HG03060 (cell line): ENCODE results near the gene SLMAP.
A peak's percentile ranks its signal among the peaks of the same experiment; 100 is the strongest.
"Not testable (repeated sequence)": the region's sequence is repeated elsewhere in the genome, so short reads cannot be mapped to it uniquely, and the experiment has no call there.

Source experiments
- ATAC-seq: cut with Tn5 transposase; IDR thresholded peaks from one replicate; pipeline ENCODE4 v1.9.1; 2021; ENCODE audit warnings: low read depth, moderate number of reproducible peaks; ENCODE audit not compliant: unreplicated experiment

SLMAP gene

DNA sequence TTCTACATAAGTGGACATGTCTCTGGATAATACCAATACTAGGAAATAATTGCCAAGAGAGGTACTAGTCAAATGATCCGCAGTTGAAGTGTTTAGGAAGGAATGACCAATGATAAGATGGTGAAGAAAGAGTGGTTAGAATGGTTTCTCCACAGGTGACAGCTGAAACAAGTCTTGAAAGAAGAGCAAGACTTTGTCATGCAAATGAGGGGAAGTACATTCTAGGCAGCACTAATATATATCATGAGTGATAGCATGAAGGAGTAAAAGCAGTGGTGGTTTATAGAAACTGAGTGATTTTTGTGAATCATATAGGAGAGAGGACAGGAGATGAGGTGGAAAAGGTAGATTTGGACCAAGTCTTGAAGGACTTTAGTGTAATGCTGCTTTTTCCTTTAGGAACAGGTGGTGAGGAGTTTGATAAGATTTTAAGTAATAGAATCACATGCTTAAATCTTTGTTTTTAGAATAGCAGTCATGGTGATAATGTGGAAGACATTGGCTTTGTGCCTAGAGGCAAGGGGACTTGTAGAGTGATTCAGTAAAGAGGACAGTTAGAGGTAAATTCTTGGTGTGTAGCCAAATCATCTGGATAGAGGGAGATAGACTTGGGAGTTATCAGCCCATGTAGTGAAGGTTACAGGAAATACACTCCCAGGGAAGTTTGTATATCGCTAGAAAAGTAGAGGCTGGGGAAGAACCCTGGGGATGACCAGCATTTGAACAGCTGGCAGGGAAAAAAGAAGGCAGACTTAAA lies 31.9 kb downstream of the SLMAP start:
- peak; percentile 96 for ATAC-seq

DNA sequence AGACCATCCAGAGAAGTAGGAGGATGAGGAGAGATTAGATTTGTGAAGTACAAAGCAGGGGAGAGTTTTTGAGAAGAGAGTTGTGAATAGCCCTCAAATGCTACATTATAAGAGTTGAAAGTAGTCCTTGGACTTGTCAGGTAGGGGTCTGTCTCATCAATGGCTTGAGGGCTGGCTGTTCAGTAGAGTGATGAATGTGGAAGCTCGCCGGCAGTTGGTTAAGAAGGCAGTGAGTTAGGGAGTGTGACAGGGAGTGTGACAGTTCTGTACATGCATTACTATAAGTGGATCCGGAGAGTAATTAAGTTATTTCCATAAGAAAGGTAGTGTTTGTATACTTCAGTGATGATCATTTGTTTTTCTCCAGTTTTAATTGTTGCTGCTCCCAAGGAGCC lies 32.5 kb downstream of the SLMAP start:
- ATAC-seq = no peak

DNA sequence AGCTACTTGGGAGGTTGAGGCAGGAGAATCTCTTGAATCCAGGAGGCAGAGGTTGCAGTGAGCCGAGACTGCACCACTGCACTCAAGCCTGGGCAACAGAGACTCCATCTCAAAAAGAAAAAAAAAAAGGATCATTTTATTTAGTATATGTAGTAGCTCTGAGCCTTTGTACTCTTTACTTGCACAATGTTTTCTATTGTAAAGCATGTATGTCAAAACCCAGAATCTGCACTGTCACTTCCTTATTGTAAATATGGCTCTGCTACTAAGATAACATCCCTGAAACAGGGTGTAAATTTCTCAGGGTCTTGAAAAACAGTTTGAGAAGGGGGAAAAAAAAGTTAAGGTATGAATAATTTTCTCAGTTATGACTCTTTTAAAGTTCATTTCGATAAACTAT lies 35.1 kb downstream of the SLMAP start:
- ATAC-seq = no peak

DNA sequence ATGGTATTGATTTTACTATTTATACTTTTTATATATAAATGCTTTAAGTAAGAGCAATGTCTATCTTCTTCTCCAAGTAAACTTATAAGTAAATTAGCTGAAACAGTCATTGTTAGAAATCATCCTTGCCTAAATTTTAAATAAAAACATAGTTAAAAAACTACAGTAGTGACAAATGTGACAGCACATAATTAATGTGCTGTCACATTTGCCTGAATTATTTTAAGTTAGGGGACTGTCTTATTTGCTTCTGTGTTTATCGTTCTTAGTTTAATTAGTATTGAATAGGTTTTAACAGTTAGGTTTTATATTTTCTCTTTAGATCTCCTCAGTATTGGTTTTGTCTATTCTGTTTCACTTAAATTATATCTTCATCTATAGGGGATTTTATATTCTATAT lies 36.1 kb downstream of the SLMAP start:
- no peak for ATAC-seq

DNA sequence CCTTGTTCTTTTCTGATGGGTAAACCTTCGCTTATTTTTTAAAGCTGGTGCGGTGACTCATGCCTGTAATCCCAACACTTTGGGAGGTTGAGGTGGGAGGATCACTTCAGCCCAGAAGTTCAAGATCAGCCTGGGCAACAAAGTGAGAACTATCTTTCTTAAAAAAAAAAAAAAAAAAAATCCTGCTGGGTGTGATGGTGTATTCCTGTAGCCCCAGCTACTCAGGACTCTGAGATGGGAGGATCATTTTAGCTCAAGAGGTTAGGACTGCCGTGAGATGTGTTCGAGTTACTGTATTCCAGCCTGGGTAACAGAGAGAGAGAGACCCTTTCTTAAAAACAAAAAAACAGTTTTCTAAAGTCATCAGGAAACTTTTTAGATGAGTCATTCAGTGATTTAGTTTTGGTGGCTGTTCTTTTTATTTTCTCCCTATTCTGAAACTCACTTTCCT lies 37.7 kb downstream of the SLMAP start:
- no peak for ATAC-seq

DNA sequence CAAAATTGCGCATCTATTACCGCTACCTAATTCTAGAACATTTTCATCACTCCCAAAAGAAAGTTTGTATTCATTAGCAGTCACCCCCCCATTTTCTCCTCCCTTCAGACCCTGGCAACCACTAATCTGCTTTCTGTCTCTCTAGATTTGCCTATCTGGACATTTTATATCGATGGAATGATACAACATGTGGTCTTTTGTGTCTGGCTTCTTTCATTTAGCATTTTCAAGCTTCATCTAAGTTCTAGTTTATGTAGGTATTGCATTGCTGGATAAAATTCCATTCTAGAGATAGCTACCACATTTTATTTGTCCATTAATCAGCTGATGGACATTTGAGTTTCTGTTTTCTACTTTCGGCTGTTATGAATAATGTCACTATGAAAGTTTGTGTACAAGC lies 38.4 kb downstream of the SLMAP start:
- no peak for ATAC-seq

DNA sequence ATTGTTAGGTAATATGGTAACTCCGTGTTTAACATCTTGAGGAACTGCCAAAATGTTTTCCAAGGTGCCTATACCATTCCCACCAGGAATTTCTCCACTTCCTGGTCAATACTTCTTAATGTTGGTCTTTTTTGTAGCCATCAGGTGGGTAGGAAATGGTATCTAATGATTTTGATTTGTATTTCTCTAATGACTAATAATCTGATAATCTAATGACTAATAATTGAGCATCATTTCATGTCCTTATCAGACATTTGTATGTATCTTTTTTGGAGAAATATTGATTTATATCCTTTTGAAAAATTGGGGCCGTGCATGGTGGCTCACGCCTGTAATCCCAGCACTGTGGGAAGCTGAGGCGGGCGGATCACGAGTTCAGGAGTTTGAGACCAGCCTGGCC lies 38.8 kb downstream of the SLMAP start:
- ATAC-seq = no peak

DNA sequence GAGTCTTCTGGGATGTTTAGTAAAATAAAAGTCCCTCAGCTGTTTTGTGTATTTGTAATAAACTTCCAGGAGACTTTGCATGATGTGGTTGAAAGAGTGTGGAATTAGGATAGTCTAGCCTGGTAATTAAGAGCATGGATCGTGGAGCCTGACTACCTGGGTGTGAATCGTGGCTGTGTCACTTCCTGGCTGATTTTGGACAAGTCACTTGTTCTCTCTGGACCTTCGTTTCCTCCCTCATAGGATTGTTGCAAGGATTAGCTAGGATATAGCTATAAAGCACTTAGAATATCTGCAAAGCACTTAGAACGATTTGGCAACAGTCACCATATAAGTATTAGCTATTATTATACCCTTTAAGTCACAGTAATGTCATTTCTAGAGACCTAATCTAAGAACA lies 40.2 kb downstream of the SLMAP start:
- ATAC-seq = no peak

DNA sequence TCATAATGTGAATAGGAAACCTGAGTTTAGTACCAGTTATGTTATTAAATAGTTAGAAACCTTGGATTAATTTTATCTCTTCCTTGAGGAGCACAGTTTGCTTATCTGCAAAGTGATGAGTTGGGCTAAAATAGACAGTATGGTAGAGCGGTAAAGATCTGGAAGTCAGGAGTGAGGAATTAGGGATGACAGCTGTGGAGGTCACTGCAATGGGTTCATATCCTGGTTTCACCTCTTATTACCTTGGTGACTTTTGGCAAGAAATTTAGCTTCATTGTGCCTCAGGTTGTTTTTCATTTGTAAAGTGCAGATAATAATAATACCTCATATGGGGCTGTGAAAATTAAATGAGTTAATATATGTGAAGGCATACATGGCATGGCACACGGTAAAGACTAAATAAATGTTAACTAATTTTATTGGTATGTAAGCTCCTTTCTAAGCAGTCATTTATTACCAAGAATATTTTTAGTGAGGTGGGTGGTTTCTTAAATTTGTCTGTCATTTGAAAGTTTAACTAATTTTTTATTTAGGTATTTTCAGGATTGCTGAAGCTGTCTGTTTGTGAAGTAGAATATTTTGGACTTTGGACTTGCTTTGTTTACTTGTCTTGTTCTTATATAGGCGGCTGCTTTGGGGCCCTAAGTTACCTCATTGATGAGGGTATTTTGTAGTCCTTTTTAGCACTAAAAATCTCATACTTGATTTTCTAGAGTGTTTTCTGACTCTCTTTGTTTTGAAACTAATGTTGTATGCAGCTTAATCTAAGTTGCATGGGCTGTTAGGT lies 41.8 kb downstream of the SLMAP start:
- ATAC-seq = no peak

DNA sequence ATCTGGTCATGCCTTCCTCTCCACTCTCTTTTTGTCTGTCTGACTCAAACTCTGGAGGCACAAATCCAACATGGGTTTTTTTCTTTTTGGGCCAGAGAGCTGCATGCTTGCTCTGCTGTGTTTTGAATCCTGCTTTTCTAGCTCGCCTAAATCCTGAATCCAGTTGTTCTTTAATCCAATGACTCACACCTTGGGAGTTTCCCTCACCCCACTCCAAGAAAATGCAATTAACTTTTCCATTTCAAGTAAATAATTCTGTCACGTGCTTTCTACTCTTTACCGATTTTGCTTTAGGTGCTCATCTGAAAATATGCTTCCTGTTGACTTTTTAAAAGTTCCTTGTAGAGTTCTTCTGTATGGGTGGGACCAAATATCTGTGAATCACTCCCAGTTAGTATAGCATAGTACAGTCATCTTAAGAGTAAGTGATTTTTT lies 47.6 kb downstream of the SLMAP start:
- no peak for ATAC-seq

DNA sequence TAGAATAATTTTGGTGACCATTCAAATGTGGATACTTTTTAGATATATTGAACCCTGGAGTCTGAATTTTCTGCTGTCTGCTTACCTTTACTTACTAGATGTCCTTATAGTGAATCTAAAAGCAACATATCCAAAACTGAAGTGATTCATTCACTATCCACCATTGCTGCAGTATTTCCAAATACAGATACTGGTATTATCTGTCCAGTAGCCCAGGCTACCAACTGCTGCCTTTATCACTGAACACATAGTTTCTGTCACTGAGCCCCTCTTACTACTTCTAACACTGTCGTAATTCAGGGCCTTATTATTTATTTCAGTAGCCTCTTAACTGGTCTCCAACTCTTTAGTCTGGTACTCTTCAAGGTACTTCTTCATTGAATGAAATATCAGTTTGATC lies 49.2 kb downstream of the SLMAP start:
- ATAC-seq = no peak

DNA sequence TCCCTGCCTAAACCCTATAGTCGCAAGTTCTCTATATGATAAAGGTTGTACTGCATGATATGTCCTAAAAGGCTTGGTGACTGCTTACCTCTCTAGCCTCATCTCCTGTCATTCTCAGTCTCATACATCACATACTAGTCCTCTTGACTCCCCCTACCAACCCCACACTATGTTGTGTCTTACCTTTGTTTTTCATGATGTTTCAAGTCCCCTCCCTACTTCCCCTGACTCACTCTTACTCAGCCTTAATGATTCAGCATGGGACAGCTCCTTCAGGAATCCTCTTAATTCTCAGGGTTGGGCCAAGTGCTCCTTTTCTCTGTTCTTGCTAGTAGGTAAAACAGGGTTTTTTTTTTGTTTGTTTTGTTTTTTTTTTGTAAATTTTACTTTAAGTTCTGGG lies 49.6 kb downstream of the SLMAP start:
- ATAC-seq = no peak

DNA sequence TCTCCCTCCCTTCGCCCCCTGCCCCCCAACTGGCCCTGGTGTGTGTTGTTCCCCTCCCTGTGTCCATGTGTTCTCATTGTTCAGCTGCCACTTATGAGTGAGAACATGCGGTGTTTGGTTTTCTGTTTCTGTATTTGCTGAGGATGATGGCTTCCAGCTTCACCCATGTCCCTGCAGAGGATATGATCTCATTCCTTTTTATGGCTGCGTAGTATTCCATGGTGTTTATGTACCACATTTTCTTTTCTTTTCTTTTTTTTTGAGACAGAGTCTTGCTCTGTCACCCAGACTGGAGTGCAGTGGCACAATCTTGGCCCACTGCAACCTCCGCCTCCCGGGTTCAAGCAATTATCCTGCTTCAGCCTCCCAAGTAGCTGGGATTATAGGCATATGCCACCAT lies 50.1 kb downstream of the SLMAP start:
- not testable (repeated sequence) for ATAC-seq

DNA sequence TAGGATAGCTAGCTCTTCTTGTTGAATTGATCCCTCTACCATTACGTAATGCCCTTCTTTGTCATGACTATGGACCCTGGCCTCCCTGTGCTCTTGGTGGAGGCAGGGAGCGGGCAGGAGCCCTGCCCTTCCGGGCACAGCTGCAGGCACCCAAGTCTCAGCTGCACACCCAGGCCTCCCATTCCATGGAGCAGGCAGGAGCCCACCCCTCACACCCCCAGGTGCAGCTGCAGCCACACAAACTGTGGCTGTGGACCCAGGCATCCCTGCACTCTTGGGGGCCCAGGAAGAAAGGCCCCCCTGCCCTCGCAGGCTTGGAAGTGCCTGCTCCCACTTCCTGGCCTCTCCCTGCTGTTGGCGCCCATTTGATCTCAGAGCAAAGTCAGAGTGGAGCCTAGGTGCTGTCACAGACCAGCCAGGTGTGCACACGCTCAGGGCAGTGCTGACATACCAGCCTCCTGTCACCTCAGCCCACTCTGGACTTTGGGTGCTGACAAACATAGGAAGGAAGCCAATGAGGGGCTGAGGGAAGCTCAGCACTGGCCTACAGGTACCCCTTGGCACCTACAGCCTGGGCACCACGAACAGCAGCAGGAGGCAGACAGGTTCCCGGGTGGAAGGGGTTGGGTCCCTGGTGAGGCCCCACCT lies 53.0 kb downstream of the SLMAP start:
- ATAC-seq = no peak

DNA sequence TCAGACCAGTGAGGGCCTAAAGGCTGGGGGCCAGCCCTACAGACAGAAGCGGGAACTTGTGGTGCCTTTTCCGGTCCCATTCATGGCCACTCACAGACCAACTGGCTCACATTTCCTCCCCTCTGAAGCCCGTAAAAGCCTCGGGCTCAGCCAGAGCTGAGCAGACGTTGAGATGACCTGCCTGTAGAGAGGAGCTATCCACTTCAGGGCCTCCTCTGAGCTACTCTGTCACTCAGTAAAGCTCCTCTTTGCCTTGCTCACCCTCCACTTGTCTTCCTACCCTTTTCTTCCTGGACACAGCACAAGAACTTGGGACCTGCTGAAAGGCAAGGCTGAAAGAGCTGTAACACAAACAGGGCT lies 53.5 kb downstream of the SLMAP start:
- ATAC-seq = no peak

DNA sequence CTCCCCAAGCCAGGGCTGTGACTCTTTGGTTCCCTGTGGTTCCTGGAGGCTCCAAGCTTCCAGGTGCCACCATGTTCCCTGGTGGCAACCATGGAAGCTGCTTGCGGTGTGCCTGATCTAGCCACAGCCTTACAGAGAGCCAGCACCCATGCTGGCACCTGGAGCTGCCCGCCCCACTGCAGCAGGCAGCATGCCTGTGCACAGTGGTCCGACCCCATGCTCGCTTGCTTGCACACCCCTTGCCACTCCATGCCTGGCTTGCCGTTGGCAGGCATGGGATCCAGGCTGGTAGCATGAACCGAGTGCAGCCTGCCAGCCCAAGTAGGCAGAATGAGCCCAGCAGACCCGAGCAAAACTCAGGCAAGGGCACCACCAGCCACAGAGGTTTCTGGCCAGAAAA lies 53.9 kb downstream of the SLMAP start:
- no peak for ATAC-seq

DNA sequence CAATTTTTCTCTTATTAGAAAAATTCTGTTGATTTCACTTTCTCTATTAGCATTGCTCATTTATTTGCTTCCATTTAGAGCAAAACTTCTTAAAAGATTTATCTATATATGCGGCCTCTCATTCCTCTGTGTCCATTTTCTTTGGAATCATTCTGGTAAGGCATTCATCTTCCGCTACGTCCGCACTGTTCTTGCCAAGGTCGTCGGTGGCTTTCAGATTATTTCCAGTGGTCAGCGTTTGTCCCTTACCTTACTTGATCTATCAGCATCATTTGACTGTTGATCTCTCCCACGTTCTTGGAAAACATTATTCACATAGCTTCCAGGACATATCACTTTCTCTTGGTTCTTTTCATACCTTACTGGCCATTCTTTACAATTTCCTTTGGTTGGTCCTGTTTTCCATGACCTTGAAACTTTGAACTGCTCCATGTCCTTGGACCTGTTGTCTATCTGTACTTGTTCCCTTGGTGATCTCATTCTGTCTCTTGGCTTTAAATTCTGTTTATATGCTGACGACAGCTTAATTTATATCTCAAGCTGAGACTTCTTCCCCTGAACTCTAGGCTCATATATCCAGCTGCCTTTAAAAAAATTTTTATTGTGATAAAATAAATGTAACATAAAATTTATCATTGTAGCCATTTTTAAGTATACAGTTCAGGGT lies 54.5 kb downstream of the SLMAP start:
- ATAC-seq = no peak

DNA sequence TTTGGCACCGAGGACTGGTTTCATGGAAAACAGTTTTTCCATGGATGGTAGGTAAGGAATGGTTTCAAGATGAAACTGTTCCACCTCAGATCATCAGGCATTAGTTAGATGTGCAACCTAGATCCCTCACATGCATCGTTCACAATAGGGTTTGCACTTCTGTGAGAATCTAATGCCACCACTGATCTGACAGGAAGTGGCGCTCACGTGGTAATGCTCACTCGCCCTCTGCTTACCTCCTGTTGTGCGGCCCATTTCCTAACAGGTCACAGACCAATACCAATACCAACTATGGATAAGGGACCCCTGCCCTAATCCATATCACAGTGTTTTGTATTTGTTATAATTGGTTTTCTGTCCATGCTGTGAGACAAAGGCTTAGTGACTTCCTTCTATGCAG lies 58.9 kb downstream of the SLMAP start:
- no peak for ATAC-seq

DNA sequence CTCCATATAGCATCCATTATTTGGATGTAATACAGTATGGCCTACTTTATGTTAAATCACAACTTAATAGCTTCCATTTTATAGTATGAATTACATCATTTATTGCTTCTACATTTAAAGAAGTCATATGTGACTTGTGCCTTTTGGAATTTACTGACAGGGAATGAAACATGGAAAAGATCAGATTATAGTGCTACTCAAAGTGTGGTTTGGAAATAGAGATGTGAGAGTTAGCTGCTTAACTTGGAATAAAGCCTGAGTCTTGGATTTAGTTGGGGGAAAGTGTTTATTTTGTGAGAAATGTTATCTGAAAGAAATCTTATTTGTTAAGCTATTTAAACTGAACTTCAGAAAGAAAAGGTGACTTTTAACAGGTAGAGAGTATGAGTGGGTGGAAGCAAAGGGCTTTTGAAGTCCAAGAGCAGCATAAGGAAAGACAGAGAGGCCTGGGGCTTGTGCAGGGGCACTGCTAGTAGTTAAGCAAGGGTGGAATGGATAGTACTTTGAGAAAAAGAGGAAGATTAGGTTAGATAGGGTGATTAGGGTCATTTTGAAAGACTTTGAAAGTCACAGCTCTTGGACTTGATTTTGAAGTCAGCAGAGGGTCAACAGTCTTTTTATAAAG lies 60.5 kb downstream of the SLMAP start:
- ATAC-seq = no peak

DNA sequence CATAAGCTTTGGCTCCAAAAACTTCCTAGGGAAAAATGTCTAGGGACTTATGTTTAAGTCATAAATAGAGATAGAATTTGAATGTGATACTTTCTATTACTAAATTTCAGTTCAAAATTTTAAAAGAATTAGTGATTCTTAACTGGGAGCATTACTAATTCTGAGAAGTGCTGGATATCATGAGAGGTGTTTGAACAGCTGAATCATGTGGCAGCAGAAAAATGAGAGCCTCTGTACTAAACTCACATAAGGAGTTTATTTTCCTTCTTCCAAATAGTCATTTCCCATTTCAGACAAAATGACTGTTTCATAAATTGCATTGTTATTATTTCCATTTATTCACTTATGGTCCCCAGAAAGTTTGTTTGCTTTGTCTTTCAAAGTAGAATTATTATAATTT lies 62.7 kb downstream of the SLMAP start:
- ATAC-seq = no peak

DNA sequence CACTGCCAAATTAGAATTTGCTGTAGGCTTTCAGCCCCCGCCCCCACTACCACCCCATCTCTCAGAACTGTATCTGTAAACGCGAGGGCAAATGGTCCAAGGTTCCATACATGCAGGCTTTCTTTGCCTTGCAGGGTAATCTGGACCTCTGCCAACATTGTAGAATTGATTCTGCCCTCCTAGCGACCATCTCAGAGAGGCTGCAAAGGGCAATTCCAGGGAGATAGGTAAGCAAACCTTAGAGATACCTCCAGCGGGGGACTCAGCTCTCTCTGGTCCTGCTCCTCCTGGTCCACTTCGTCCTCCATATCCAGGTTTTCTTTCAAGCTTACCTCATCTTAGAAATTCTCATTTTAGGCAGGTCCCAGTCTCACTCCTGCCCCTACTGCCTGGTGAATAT lies 64.4 kb downstream of the SLMAP start:
- no peak for ATAC-seq
